Measurements from ENCODE around the gene HRNR. TPM values are rescaled to one million over a fixed set of nuclear protein-coding genes. Genes with fewer than 3 reads are reported as not detected.

The HRNR gene
- total RNA-seq, 1 donor from 2014 or later, result not detected

DNA sequence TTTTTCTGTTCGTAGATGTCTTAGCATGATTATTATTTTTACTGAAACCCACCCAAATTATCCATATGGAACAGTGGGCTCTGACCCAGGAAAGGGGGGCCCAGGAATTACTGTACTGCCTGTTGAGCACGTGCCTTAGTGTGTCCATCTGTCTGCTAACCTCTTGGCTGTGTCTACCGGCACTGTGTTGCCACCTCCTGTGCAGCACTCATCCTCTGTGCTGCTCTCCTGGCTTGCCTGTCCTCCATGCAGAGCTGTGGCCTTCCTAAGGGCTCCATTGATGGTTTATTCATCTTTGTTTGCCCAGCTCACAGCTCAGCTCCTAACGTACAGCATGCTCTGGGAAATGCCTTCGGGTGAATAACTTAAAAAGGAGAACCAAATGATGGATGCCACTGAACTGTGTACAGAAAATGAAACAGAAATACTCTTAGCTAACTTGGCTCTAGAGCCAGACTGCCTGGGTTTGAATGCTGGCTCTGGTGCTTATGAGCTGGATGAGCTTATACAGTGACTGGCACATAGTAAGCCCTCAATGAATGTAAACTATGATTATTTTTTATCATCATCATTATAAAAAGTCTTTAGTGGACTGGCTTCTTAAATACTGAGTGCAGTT, 53.6 kb downstream of the HRNR start:
- H3K4me3 ChIP-seq (ENCODE audit: low read depth, low read length), result no peak overlapping the region
- DNase-seq (ENCODE audit: low read depth), result no peak

DNA sequence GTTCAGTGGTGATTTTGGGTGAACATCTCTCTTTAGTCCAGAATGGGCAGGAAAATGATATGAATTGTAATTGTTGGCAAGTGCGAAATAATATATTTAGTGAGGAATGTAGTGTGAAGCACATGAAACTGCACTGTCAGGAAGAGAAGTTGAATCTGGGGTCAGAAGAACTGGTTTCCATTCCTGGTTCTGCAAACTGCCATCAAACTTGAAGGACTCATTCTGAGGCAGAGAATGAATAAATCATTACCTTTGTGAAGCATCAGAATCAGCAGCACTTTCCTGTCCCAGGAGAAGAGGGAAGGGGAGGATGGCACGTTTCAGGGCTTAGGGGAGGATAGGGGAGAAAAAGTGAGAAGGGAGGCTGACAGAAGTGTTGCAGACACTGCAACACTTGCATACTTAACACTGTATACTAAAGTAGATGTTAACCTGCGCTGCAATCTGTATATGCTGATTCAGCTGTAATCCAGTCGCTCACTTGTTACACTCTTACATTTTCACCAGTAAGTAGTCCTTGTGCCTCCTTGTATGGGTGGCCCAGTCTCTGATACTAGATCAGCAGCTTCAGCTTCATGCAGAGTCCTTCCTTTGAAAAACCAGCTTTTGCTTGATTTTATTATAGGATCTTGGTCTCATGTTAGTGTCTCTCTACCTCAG, 54.5 kb downstream of the HRNR start:
- no peak overlapping the region for H3K4me3 ChIP-seq (ENCODE audit: low read depth, low read length)
- TF ChIP-seq, protein P1, sequence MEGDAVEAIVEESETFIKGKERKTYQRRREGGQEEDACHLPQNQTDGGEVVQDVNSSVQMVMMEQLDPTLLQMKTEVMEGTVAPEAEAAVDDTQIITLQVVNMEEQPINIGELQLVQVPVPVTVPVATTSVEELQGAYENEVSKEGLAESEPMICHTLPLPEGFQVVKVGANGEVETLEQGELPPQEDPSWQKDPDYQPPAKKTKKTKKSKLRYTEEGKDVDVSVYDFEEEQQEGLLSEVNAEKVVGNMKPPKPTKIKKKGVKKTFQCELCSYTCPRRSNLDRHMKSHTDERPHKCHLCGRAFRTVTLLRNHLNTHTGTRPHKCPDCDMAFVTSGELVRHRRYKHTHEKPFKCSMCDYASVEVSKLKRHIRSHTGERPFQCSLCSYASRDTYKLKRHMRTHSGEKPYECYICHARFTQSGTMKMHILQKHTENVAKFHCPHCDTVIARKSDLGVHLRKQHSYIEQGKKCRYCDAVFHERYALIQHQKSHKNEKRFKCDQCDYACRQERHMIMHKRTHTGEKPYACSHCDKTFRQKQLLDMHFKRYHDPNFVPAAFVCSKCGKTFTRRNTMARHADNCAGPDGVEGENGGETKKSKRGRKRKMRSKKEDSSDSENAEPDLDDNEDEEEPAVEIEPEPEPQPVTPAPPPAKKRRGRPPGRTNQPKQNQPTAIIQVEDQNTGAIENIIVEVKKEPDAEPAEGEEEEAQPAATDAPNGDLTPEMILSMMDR (conservative IDR thresholded peaks at IDR 0.05; ENCODE audit: low read depth, low read length), result no peak
- no peak for DNase-seq (ENCODE audit: low read depth)

More for the DNA sequence above, 53.6 kb downstream of the HRNR start:
- TF ChIP-seq, protein P1 (conservative IDR thresholded peaks at IDR 0.05; ENCODE audit: low read depth, low read length), result no peak

DNA sequence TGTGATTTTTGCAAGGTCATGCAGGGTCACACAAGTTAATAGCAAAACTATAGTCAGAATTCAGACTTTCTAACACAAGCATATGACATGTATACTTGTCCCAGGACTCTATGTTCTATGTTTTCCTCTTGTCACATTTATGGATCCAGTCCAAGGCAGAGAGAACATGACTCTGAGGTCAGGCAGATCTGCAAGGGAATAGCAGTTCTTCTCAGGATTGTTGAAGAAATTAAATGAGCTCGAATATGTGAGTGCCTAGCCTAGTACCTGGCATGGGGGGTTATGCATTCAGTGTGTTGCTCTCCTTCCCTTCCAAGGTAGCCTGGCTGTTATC, 55.5 kb downstream of the HRNR start:
- H3K4me3 ChIP-seq (ENCODE audit: low read depth, low read length), result no peak overlapping the region
- DNase-seq (ENCODE audit: low read depth), result no peak
- TF ChIP-seq, protein P1 (conservative IDR thresholded peaks at IDR 0.05; ENCODE audit: low read depth, low read length), result no peak

DNA sequence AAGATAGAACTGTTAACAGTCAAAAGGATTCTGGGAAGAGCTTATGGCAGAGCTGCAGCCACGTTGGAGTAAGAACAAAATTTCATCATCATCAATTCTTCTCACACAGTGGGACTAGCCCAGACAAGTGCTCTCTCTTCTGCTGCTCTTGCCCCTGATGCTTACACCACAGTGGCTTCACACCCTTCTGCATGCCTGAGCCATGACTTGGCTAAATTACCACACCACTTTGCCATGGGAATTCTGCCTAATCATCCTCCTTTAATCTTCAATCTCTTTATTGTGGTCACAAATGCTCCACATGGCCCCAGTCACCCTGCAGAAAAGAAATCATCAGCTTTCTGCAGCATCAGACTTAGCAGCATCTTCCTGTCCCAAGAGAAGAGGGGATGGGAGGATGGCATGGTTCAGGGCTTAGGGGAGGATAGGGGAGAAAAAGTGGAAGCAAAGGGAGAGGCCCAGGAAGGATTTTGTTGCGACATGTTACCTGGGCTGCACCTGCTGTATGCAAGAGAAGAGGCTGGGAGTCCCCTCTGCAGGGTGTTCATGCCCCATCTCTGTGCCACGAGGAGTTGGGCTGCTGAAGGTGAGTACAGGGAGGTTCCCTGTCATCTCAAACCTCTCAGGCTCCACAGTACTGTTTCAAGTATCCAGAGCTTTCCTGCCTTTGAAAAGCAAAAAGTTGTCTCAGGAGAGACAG, 56.0 kb downstream of the HRNR start:
- TF ChIP-seq, protein P1 (conservative IDR thresholded peaks at IDR 0.05; ENCODE audit: low read depth, low read length), result no peak
- peak; percentile 97 for DNase-seq (ENCODE audit: low read depth)
- no peak overlapping the region for H3K4me3 ChIP-seq (ENCODE audit: low read depth, low read length)

DNA sequence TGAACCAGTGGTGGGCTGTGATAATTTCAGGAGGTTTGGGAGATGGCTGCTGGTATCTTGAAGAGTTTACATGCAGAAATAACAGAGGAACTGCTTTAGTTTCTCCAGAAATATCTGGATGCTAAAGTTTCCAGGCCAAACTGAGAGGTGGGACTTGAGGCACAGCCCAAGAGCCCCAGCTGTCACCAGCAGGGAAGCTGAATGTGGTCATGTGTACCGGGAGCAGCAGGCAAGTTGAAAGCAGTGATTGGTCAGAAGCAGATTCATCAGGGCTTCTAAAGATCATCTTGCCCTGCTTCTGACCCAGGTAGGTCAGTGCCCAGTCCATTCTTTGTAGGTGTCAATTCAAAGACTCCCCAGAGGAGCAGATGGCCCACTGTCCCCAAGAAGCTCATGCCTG, 57.0 kb downstream of the HRNR start:
- no peak overlapping the region for H3K4me3 ChIP-seq (ENCODE audit: low read depth, low read length)
- TF ChIP-seq, protein P1 (conservative IDR thresholded peaks at IDR 0.05; ENCODE audit: low read depth, low read length), result no peak
- DNase-seq (ENCODE audit: low read depth), result no peak

DNA sequence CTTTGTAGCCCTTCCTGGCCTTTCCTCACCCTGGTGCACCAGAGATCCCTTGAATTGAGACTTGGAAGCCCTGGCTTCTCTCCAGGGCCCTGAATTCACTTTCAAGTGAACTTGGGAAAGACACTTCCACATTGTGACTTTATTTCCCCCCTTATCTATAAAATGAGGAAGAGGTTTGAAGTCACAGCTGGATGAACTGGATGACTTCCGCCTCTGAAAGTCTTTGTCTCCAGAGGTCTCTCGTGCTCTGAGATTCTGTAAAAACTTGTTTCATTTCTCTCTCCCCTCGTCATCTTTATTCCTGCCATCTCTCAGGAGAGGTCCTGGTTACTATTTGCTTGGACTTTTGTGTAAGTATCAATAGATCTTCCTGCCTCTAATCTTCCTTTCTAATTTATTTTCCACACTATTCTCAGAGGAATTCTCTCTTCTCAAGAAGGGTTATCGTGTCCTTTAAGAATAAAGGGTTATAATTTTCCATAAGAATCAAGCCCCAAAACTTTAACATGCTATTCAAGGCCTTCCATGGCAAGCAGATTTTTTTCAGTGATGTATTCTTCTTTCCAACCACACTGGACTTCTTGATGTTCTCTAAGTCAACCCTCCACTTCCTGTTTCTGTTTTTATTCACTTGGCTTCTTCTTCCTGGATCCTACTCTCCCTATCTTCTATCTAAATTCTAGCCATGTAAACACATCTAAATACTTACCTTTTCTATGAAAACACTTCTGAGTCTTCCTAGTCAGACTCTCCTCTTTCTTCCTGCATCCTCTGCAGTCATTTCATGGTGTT, 58.5 kb downstream of the HRNR start:
- DNase-seq (ENCODE audit: low read depth), result no peak
- no peak overlapping the region for H3K4me3 ChIP-seq (ENCODE audit: low read depth, low read length)
- TF ChIP-seq, protein P1 (conservative IDR thresholded peaks at IDR 0.05; ENCODE audit: low read depth, low read length), result no peak
